Right cardiac atrium (tissue), 5 donors: ENCODE measurements around the gene NFE2. TPM values are rescaled to one million over a fixed set of nuclear protein-coding genes. Genes with fewer than 3 reads are reported as not detected.
"Not testable (repeated sequence)": the region's sequence is repeated elsewhere in the genome, so short reads cannot be mapped to it uniquely, and the experiment has no call there.

Source experiments
- ATAC-seq, 2 donors: fragments of 200-7000 bp; cut with Tn5 transposase; one replicate each; pipeline versions ENCODE4 v1.8.0 to v1.9.1; 2020; ENCODE audit warnings: moderate library complexity in 2 of 2, mild to moderate bottlenecking in 1 of 2
- DNase-seq, 3 donors: peaks; one replicate each; pipeline ENCODE4 v3.0.0-alpha.2; 2020
- H3K27ac ChIP-seq: one replicate; pipeline ENCODE4 v1.5.1; 2013; ENCODE audit warnings: mild to moderate bottlenecking, low read length, control low read depth, moderate library complexity
- H3K27me3 ChIP-seq: one replicate; pipeline ENCODE4 v1.6.1; 2013; ENCODE audit not compliant: control insufficient read depth, insufficient read depth
- H3K4me1 ChIP-seq: one replicate; pipeline ENCODE4 v1.6.1; 2013; ENCODE audit warnings: low read length; ENCODE audit not compliant: control insufficient read depth, insufficient read depth
- H3K4me3 ChIP-seq: one replicate; pipeline ENCODE4 v1.5.1; 2013; ENCODE audit warnings: low read length, control low read depth
- H3K9me3 ChIP-seq: one replicate; pipeline ENCODE4 v1.6.1; 2013; ENCODE audit warnings: low read length; ENCODE audit not compliant: control insufficient read depth
- WGBS: extraction: QIAGEN DNeasy Blood & Tissue Kit; methylation state at CpG from one replicate; pipeline ENCODE4 v1.1.7; 2013; 5-methylcytosine and 5-hydroxymethylcytosine counted together
- intact Hi-C, 4 donors: fragments of 100-400 bp; cut with DNase I; formaldehyde crosslinking; loops; one replicate each; pipeline versions ENCODE4 v1.11.0 to v1.14.0; 2022 to 2023
- polyA plus RNA-seq: library from polyadenylated mRNA; stranded (reverse); fragments of 200-250 nt; gene quantifications from one replicate; pipeline ENCODE4 v1.2.3, GENCODE V29; 2013
- total RNA-seq, 4 donors: library from RNA; stranded (reverse); fragmentation: NEBNext Ultra II Directional; extraction: Animal tissue kit (Norgen Biotek cat#: 25700); gene quantifications; one replicate each; pipeline ENCODE4 v1.2.1, GENCODE V29; 2021
- donor health status: healthy with polysubstance abuse.
- donor health status: DM: no; HTN: yes; CAD: no.
- donor health status: DM: no; HTN: no; CAD: no.
- donor health status: DM: no; HTN: yes; CAD: no; lungs with severe emphysema.
- donor health status: DM: yes; HTN: yes; CAD: no.

Gene NFE2
- total and polyA plus RNA-seq, 5 donors = 0.28 to 0.97 (median 0.32) TPM

DNA sequence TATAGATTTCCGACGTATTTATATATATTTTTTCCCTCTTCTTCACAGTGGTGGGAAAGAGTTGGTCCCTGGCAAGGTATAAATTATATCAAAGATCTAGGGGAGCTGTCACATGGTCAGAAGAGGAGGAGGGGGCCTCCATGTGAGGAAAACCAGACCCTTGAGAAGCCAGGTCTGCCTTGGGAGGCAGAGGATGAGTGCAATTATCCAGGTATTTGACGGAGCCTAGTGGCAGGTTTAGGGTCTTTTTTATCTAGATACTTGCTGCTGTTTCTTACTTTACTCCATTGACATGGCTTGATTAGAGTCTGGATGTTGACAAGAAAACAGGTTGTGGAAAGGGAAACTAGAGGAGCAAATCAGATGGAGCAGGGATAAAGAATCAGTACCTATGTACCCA, 29.6 kb upstream of the NFE2 start:
- intact Hi-C loops = no loop called here
- H3K4me1 ChIP-seq = no peaks in the 10 kb centered on the region
- no peak overlapping the region for H3K4me3 ChIP-seq
- no peak for ATAC-seq
- DNase-seq = no peak
- H3K9me3 ChIP-seq = no peaks in the 10 kb centered on the region
- 67% methylated on average over 3 of the region's 3 CpGs for WGBS
- no peak overlapping the region for H3K27ac ChIP-seq
- no peaks in the 10 kb centered on the region for H3K27me3 ChIP-seq

DNA sequence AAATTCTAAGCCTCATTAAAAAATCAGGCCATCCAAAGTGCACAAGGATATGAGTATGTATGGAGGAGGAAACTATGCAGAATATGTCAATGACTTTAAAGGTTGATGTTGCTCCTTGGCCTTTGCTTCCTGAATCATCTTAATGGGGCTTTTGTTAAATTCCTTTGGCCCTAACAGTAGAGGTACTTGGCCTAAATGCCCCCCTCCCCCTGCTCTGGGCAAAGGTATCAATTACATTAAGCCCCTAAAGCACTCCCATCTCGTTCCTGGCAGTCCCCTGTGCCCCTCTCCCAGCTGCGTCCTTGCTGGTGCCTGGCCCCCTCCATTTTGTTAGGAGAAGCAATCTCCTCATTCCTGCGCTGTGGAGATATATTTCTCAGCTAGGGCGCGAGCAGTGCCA, 28.9 kb upstream of the NFE2 start:
- 65% methylated on average over 5 of the region's 5 CpGs for WGBS
- Histone ChIP-seq H3K4me1 (no peaks in the 10 kb centered on the region), H3K27ac (no peak overlapping the region), H3K4me3 (no peak overlapping the region), H3K9me3 (no peaks in the 10 kb centered on the region), H3K27me3 (no peaks in the 10 kb centered on the region)
- intact Hi-C loops = no loop called here
- no peak for ATAC-seq
- DNase-seq = no peak

GRCh38 chr12:54328595-54329337, 28.0 kb upstream of the NFE2 start:
- no peaks in the 10 kb centered on the region for H3K9me3 ChIP-seq
- no peak for ATAC-seq
- no peak overlapping the region for H3K27ac ChIP-seq
- 76% methylated on average over 6 of the region's 6 CpGs for WGBS
- H3K27me3 ChIP-seq = no peaks in the 10 kb centered on the region
- H3K4me1 ChIP-seq = no peaks in the 10 kb centered on the region
- no peak overlapping the region for H3K4me3 ChIP-seq
- DNase-seq = no peak
- intact Hi-C loops = no loop called here

GRCh38 chr12:54325442-54326109, 24.8 kb upstream of the NFE2 start:
- intact Hi-C loops, DNase-seq, H3K9me3 ChIP-seq, H3K4me1 ChIP-seq, ATAC-seq, H3K27me3 ChIP-seq: not testable (repeated sequence)
- 48% methylated on average over 22 of the region's 22 CpGs for WGBS
- H3K4me3 ChIP-seq = peak overlapping the region; percentile 99
- peak overlapping the region; percentile 91 for H3K27ac ChIP-seq

GRCh38 chr12:54324617-54325441, 24.0 kb upstream of the NFE2 start, which contains the start of gene COPZ1:
TSS of gene COPZ1 (plus strand) at chr12:54325131. CDS start at chr12:54325164, 33 bp downstream.
- DNase-seq (peak; percentile 94 to 96 (median 96)), ATAC-seq (peak; percentile 98 to 99)
- peak within 1 kb of the TSS; percentile 99 for H3K4me3 ChIP-seq
- H3K4me1 ChIP-seq = no peaks in the 10 kb centered on the region
- H3K9me3 ChIP-seq = no peaks in the 10 kb centered on the region
- WGBS = 2% methylated on average over 34 of the region's 34 CpGs
- no peaks in the 10 kb centered on the region for H3K27me3 ChIP-seq
- intact Hi-C loops = no loop called here
- peak within 1 kb of the TSS; percentile 91 for H3K27ac ChIP-seq

DNA sequence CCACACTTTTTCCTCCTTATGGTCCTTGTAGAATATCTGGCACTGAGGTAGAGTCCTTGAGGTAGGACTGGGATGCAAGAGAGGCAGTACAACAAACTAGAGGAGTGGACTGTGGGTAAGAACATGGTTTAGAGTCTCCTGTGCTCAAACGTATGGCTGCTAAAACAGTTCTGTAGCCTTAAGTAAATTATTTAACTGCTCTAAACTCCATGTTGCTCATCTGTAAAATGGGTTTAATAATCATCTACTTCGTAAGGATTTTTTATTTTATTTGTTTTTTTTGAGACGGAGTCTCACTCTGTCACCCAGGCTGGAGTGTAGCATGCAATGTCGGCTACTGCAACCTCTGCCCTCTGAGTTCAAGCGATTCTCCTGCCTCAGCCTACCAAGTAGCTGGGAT, 20.5 kb upstream of the NFE2 start:
- DNase-seq = no peak
- 89% methylated on average over 5 of the region's 5 CpGs for WGBS
- Histone ChIP-seq H3K4me3 (no peak overlapping the region), H3K27me3 (no peaks in the 10 kb centered on the region), H3K9me3 (no peaks in the 10 kb centered on the region), H3K4me1 (no peaks in the 10 kb centered on the region), H3K27ac (no peak overlapping the region)
- intact Hi-C loops = no loop called here
- no peak for ATAC-seq

- H3K27me3 ChIP-seq, H3K4me1 ChIP-seq, ATAC-seq, H3K27ac ChIP-seq, H3K9me3 ChIP-seq, DNase-seq, H3K4me3 ChIP-seq, intact Hi-C loops: not testable (repeated sequence)
- WGBS = 92% methylated on average over 7 of the region's 7 CpGs
These were observed 11.5 kb upstream of the NFE2 start for GRCh38 chr12:54312309-54312708.

DNA sequence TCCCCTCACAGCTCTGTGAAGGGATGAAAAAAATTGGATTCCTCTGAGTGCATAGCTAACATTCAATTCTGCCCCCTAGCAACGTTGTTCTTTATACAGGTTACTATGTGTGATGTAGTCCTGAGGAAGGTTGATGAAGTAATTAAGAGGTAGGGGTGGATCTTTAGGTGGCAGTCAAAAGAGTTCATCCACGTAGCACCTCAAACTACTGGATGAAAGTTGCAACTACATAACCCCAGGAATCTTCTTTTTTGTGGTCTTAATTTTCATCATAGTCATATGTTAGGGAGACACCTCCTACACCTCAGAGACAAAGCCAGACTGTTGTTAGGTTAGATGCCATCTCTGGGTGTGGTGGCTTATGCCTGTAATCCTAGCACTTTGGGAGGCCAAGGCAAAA, 10.2 kb upstream of the NFE2 start:
- 53% methylated on average over 2 of the region's 2 CpGs for WGBS
- intact Hi-C loops = no loop called here

DNA sequence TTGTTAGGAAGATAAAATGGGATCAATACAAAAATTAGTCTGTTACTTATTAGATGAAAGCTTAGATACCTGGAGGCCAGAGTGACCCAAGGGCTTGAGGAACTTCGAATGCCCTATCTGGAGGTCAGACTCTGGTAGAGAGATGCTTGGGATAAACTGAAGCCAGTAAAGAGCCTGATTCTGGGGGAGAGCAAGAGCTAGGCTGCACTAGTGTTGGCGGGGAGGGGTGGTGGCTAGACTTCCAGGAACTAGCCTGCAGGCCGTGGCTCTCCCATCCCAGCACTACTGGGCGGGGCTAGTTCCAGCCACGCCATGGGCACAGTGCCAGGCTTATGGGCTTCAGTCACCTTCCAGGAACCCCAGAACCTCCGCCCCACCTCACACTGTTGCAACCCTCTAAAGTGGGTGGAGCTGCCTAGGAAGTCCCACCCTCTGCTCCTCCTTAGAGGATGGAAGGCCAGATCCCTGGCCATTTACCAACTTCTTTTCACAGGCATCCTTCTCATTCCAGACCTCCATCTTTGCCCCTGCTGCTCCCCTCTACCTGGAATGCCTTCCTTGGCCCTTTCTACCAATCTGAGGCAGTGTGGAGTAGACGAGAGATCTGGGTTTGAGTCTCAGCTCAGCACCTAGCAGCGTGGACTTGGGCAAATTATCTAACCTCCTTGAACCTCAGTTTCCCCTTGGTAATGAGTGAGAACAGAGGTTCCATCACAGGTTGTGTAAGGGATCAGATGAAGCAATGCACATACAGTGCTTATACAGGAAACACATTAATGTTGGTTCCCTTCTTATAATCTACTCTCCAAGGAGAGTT, 6.3 kb upstream of the NFE2 start:
- Histone ChIP-seq H3K27me3 (no peaks in the 10 kb centered on the region), H3K27ac (no peak overlapping the region), H3K9me3 (no peaks in the 10 kb centered on the region), H3K4me1 (no peaks in the 10 kb centered on the region), H3K4me3 (no peak overlapping the region)
- ATAC-seq = peak; percentile 91 to 97
- peak; percentile 88 to 92 (median 92) for DNase-seq
- intact Hi-C loops = no loop called here
- WGBS = 56% methylated on average over 8 of the region's 8 CpGs

More for the DNA sequence above, 10.2 kb upstream of the NFE2 start:
- DNase-seq = no peak
- no peak for ATAC-seq
- H3K4me3 ChIP-seq = no peak overlapping the region
- no peaks in the 10 kb centered on the region for H3K4me1 ChIP-seq
- no peaks in the 10 kb centered on the region for H3K27me3 ChIP-seq
- no peaks in the 10 kb centered on the region for H3K9me3 ChIP-seq
- no peak overlapping the region for H3K27ac ChIP-seq

DNA sequence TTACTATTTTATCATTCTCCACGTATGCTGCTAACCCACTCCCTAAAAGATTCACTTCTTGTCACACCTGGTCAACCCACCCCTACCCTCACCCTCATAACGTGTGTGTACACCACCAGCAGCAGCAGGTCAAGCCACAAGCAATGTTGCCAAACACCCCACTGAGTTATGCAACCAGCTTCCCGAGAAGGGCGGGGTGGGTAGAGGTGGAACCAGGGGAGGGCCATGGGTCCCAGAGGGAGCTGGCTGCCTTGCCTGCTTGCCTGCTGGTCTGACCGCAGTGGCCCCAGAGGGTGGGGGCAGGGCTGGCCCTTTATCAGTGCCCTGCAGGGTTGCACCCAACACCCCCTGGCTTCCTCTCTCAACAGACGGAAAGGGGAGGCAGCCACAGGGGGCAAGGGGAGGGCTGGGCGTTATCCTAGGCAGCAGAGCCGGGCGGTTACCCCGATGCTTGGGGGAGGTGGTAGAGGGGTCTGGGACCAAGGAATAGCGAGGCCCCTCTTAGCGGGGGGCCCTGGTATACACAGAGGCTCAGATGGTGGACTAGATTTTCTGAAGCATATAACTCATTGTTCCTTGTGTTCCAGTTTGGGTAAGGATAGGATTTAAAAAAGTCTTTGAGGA, 3.5 kb upstream of the NFE2 start:
- intact Hi-C loops = no loop called here
- Histone ChIP-seq H3K27me3 (no peaks in the 10 kb centered on the region), H3K9me3 (no peaks in the 10 kb centered on the region), H3K4me1 (no peaks in the 10 kb centered on the region), H3K4me3 (no peak overlapping the region), H3K27ac (no peak overlapping the region)
- DNase-seq = peak; percentile 79 to 88 (median 86)
- WGBS = 12% methylated on average over 12 of the region's 12 CpGs
- ATAC-seq = peak; percentile 72 to 83
